ENCODE measurements around the gene RABGAP1L. TPM values are rescaled to one million over a fixed set of nuclear protein-coding genes. Genes with fewer than 3 reads are reported as not detected.

RABGAP1L gene
- 100 to 1,000 TPM in 2 of 6 donors, 10 to 100 TPM in 4; 41.3 to 229 (median 85.3) TPM for total RNA-seq

GRCh38 chr1:174159252-174160108 lies at the start of gene RABGAP1L:
Gene RABGAP1L, plus strand, starts transcription at chr1:174159520.
- no peaks in the 10 kb centered on the region for H3K9me3 ChIP-seq
- H3K4me1 ChIP-seq: peaks cover 7 to 15% (median 11%) of the 10 kb centered on the region in 4 donors
- ATAC-seq (ENCODE audit: low FRiP score in 2 of 2) (peak; percentile 99), DNase-seq (peak; percentile 94 to 98)
- no peaks in the 10 kb centered on the region for H3K36me3 ChIP-seq
- H3K27me3 ChIP-seq: no peaks in the 10 kb centered on the region
- peak within 1 kb of the TSS; percentile 85 to 97 (median 88) for H3K27ac ChIP-seq
- TF ChIP-seq POLR2A (IDR thresholded peaks at IDR 0.05): peak in 2 of 4 donors; percentile 80 to 90
- peak; percentile 76 to 93 for TF ChIP-seq POLR2AphosphoS5 (IDR thresholded peaks at IDR 0.05)
- TF ChIP-seq CTCF (IDR thresholded peaks at IDR 0.05): peak in 2 of 6 experiments; percentile 5 to 14
- no peak for TF ChIP-seq EP300 (IDR thresholded peaks at IDR 0.05)
- peak within 1 kb of the TSS; percentile 70 to 96 (median 75) for H3K4me3 ChIP-seq
- 0% methylated on average over 1 to 28 of the region's 98 CpGs for WGBS, 2 donors

- no peaks in the 10 kb centered on the region for H3K36me3 ChIP-seq
- 54 to 67% methylated on average over 1 of the region's 1 CpG for WGBS, 2 donors
- no peak overlapping the region for H3K27ac ChIP-seq
- no peak for DNase-seq
- H3K9me3 ChIP-seq: no peaks in the 10 kb centered on the region
- H3K4me3 ChIP-seq: no peak overlapping the region
- TF ChIP-seq POLR2AphosphoS5 (IDR thresholded peaks at IDR 0.05) (no peak), EP300 (IDR thresholded peaks at IDR 0.05) (no peak), POLR2A (IDR thresholded peaks at IDR 0.05) (no peak), CTCF (IDR thresholded peaks at IDR 0.05) (no peak)
- no peak for ATAC-seq (ENCODE audit: low FRiP score in 2 of 2)
- H3K27me3 ChIP-seq: no peaks in the 10 kb centered on the region
- H3K4me1 ChIP-seq: no peaks in the 10 kb centered on the region
Measured at GRCh38 chr1:174110053-174110452, 49.3 kb upstream of the RABGAP1L start.

- ATAC-seq (ENCODE audit: low FRiP score in 2 of 2): no peak
- Histone ChIP-seq H3K4me3 (no peak overlapping the region), H3K9me3 (no peaks in the 10 kb centered on the region), H3K27me3 (no peaks in the 10 kb centered on the region), H3K4me1 (no peaks in the 10 kb centered on the region), H3K27ac (no peak overlapping the region), H3K36me3 (no peaks in the 10 kb centered on the region)
- no peak for TF ChIP-seq EP300 (IDR thresholded peaks at IDR 0.05)
- no peak for DNase-seq
- 42 to 48% methylated on average over 5 of the region's 5 CpGs for whole genome bisulfite sequencing, 2 donors
Measured at GRCh38 chr1:174112489-174113162, 46.7 kb upstream of the RABGAP1L start.

GRCh38 chr1:174114106-174114505 lies 45.2 kb upstream of the RABGAP1L start:
- Histone ChIP-seq H3K27me3 (no peaks in the 10 kb centered on the region), H3K9me3 (no peaks in the 10 kb centered on the region), H3K4me1 (no peaks in the 10 kb centered on the region), H3K36me3 (no peaks in the 10 kb centered on the region), H3K27ac (no peak overlapping the region), H3K4me3 (no peak overlapping the region)
- DNase-seq (no peak), ATAC-seq (ENCODE audit: low FRiP score in 2 of 2) (no peak)
- TF ChIP-seq POLR2A (IDR thresholded peaks at IDR 0.05): no peak
- TF ChIP-seq EP300 (IDR thresholded peaks at IDR 0.05): no peak
- no peak for TF ChIP-seq CTCF (IDR thresholded peaks at IDR 0.05)
- no peak for TF ChIP-seq POLR2AphosphoS5 (IDR thresholded peaks at IDR 0.05)
- WGBS, 2 donors: 65 to 73% methylated on average over 2 of the region's 2 CpGs

GRCh38 chr1:174114788-174115448 lies 44.4 kb upstream of the RABGAP1L start:
- WGBS, 2 donors: 73 to 78% methylated on average over 6 of the region's 6 CpGs
- Histone ChIP-seq H3K27ac (no peak overlapping the region), H3K36me3 (no peaks in the 10 kb centered on the region), H3K9me3 (no peaks in the 10 kb centered on the region), H3K4me3 (no peak overlapping the region), H3K27me3 (no peaks in the 10 kb centered on the region), H3K4me1 (no peaks in the 10 kb centered on the region)
- TF ChIP-seq EP300 (IDR thresholded peaks at IDR 0.05): no peak
- peak; percentile 56 to 73 (median 60) for TF ChIP-seq CTCF (IDR thresholded peaks at IDR 0.05)
- ATAC-seq (ENCODE audit: low FRiP score in 2 of 2): peak in 1 of 2 donors; percentile 83
- DNase-seq: peak in 1 of 2 donors; percentile 49
